Measurements from ENCODE around the gene CLIC1.
A peak's percentile ranks its signal among the peaks of the same experiment; 100 is the strongest.

Gene CLIC1

GRCh38 chr6:31736021-31736767, at the start of gene CLIC1:
Gene CLIC1, minus strand, starts transcription at chr6:31736530. Its CDS starts 230 bp downstream, at chr6:31736300.
- DNase-seq (ENCODE audit: low read depth in 3 of 3) = peak; percentile 64 to 81 (median 72)

DNA sequence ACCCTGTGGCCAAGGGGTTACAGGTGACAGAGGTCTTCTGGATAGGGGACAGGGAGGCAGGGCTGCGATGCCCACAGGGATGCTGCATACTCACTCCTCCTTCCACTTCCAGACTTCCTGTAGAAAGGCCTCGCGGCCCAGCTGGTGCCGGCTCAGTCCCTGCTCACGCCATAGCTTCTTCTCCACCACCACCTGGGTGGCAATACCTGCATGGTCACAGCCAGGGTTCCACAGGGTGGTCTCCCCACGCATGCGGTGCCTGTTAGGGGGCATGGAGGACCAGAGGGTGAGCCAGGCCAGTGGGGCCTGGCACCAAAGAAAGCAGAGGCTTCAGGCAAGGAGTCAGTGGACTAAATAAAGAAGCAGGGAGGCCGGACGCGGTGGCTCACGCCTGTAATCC, 49.1 kb upstream of the CLIC1 start:
- DNase-seq (ENCODE audit: low read depth in 3 of 3) = no peak

DNA sequence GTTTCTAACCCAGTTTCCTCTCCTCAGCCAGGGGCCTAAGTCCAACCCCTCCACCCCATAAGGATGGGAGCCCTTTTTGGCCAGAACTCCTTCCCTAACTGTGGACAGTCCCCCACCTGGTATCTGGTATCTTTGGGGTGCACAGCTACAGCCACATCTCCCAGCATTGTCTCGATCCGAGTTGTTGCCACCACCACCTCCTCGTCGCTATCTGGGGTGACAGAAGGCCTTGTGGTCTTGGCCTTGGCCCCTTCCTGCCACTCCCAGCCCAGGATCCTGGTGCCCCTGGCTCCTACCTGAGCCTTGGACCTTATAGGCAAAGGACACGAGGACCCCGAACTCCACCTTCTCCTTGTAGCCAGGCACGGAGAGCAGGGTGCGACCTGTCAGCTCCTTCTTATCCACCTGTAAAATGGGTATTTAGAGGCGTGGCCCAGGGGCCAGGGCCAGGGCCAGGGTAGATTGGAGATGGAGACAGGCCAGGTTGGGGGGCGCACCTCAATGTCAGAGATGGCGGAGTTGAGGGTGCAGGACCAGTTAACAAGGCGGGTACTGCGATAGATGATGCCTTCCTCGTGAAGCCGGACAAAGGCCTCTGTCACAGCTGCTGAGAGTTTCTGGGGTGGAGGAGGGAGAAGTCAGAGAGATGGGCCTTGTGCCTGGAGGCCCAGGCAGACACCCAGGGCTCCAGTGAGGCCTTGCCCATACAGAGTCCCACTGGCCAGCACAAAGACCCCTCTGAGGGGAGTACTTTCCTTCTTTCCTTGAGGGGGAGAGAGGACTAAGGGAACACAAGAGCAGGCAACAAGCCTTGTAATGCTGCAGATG, 48.0 kb upstream of the CLIC1 start:
- DNase-seq (ENCODE audit: low read depth in 3 of 3) = no peak

GRCh38 chr6:31782126-31782855, 46.0 kb upstream of the CLIC1 start:
- DNase-seq (ENCODE audit: low read depth in 3 of 3) = no peak

DNA sequence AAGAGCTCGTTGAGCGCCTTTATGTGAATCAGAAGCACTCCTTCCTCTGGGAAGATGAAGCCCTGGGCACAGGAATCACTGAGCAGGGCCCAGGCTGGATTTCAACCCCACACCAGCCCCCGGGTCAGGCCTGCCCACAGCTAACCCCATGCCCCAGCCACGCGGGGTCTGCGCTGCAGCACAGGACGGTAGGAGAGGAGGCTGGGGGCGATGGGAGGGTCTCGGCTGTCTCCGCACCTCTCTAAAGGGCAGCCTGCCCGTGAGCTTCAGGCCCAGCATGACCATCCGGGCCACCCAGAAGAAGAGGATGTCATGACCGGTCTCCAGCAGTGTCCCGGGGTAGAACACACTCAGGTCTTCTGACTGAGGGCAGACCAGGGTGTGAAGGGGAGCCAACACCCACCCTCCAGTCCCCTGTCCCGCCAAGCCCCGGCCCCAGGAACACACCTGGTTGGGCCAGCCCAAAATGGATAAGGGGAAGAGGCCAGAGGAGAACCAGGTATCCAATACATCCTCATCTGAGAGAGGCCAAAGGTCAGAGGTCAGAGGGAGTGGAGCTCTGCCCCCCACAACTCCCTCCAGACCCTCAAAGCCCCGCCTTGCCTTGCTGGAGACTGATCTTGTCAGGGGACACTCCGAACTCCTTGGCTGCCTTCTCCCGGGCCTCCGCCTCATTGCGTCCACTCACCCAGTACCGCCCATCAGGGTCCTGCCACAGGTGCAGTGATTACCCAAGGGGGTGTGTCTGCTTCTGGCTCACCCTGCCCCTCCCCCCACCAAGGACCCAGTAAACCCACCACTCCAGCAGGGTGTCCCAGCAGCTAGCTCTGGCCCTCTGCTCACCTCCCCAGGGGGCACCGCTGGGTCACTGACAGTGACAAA, 45.2 kb upstream of the CLIC1 start:
- DNase-seq (ENCODE audit: low read depth in 3 of 3) = no peak

DNA sequence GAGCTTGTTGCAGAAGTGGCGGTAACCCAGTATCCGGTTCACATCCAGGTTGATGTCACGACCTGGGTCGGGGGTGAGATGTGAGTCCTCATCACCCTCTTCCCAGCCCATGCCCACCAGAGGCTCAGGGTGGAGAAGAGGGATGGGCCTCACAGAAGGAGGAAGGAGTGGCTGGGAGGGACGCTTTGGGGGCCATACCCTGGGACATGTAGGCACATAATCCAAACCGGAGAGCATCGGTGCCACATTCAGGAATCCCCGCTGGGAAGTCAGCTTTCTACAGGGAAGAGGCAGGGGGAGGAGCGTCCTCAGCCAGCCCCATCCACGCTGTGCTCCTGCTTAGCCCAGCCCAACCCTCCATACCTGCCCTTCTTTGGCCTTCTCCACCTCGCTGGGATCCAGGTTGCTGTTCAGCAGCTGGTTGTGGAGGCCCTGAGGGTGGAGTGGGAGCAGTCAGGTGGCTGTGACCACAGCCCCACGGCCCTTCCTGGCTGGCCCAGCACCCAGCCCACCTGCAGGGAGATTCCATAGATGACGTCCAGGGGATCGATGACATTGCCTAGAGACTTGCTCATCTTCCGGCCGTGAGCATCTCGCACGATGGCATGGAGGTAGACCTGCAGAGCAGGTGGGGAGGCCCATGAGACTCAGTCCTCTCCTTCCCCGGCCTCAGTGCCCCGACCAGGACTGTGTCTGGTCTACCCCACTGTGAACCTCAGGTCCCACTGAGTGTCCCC, 44.3 kb upstream of the CLIC1 start:
- DNase-seq (ENCODE audit: low read depth in 3 of 3) = no peak

- no peak for DNase-seq (ENCODE audit: low read depth in 3 of 3)
Observed at GRCh38 chr6:31779908-31780307, 43.6 kb upstream of the CLIC1 start.

GRCh38 chr6:31778999-31779885, 42.9 kb upstream of the CLIC1 start:
- DNase-seq (ENCODE audit: low read depth in 3 of 3) = no peak

GRCh38 chr6:31778193-31778592, 41.9 kb upstream of the CLIC1 start:
- DNase-seq (ENCODE audit: low read depth in 3 of 3) = no peak

DNA sequence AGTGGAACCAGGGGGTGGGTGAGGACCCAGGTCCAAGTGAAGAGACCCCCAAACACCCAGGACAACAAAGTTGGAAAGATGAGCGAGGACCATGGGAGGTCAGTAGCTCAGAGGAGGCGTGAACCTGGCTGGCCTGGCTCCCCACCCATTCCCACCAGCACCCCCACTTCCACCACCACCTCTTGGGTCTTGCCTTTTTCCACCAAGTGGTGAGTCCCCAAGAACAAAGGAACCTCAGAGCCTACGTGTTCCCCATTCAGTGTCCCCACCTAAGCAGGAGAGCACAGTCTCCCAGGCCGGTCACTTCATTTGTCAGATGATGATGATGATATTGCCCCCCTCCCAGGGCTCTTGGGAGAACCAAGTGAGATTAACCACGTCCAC, 41.3 kb upstream of the CLIC1 start:
- no peak for DNase-seq (ENCODE audit: low read depth in 3 of 3)

DNA sequence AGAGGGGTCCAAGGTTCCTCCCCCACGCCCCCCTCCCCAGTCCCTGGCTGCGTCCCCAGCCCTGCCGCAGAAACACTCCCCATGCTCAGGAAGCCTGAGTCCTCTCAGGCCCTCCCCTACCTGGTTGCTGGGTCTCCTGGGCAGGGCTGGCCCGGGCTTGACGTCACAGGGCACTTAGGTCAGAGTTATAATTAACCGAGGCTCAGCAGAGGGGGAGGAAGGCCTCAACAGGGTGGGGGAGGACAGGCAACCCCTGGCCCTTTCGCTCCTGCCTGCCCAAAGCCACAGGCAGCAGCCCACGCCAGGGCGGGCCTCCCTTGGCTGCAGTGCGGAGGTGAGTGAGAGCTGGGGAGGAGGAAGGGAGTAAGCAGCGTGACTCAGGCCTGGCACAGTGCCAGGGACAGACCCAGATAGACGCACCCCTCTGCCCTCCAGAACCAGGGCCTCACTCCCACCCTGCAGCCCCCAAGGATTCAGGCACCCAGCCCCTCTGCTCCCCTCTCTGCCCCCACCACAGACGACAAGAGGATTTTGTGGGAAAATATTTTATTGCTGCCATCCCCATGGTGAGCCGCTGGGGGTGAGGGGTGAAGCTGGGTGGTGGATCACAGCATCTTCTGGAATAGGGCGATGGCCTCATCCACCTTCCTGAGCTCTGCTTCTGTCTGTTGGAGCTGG, 40.8 kb upstream of the CLIC1 start, which contains the start of gene VWA7:
Gene VWA7 (minus strand): TSS at position 340 of the 678 bp plus-strand sequence. CDS start 549 bp downstream, outside the sequence.
- peak; percentile 60 to 74 (median 71) for DNase-seq (ENCODE audit: low read depth in 3 of 3)

DNA sequence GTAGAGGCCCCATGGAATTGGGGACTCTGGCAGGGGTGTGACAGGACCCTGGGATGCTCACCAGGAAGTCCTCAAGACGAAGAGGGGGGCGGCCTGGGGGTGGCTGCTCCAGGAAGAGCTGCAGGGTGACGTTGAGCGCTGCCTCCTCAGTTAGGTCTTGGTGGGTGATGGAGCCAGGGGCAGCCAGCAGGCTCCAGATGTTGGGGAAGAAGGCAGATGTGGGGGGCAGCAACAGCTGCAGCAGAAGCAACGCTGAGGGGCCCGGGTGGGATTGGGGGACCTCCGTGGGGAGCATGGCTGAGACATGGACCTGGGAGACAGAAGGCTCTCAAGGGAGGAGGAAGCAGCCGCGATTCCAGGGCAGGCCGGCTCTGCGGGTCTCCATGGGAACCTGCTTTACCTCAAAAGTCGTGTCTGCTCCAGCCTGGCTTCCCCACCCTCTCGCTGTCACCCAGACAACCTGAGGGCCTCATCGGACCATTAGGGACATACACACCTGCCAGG, 40.2 kb upstream of the CLIC1 start:
- no peak for DNase-seq (ENCODE audit: low read depth in 3 of 3)

GRCh38 chr6:31775633-31776484, 39.5 kb upstream of the CLIC1 start:
- no peak for DNase-seq (ENCODE audit: low read depth in 3 of 3)

GRCh38 chr6:31775184-31775583, 38.9 kb upstream of the CLIC1 start:
- DNase-seq (ENCODE audit: low read depth in 3 of 3) = no peak

DNA sequence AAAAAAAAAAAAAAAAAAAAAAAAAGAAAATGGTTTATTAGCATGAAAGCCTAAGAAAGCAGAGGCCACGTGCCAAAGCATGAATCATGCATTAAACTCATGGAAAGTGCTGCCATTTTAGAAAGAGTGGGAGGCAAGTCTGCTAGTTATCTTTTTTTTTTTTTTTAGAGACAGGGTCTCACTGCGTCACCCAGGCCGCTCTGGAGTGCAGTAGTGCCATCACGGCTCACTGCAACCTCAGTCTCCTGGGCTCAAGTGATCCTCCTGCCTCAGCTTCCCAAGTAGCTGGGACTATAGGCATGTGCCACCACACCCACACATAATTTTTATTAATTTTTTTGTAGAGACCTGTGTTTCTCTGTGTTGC, 35.6 kb upstream of the CLIC1 start:
- no peak for DNase-seq (ENCODE audit: low read depth in 3 of 3)

DNA sequence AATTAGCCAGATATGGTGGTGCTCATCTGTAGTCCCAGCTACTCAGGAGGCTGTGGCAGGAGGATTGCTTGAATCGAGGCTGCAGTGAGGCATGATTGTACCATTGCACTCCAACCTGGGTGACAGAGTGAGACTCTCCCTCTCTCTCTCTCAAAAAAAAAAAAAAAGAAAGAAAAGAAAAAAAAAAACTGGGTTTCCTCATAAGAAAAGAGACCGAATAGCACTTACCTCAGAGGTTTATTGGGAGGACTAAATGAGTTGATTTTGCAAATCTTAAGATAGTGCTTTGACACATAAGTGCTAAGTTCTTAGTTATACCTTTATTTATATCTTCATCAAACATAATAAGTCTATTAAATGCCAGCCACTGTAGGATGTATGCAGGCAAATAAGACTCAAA, 34.5 kb upstream of the CLIC1 start:
- no peak for DNase-seq (ENCODE audit: low read depth in 3 of 3)

DNA sequence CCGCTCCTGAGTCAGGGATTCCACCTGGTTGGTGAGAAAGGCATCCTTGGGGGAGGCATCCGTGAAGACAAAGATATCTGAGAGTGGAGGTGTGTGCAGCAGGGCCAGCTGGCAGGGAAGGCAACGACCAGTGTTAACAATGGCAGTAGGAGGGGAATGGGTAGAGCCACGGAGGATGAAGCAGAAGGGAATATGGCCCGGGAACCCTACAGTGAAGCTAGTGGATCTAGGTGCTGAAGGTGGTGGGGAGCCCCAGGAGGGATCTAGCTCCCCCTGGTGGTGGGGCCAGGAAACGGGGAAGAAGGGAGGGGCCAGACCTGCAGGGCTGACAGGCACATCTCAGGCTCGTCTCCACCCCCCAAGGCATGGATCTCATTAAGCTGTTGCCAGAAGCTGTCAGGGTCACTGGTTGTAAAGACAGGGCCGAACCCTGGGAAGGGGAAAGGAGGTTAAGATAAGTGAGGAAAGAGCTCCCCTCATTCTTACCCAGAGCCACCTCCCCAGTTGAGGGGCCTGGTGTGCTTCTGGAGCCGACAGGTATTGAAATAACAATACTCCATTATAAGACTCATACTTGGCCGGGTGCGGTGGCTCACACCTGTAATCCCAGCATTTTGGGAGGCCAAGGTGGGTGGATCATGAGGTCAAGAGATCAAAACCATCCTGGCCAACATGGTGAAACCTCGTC, 33.5 kb upstream of the CLIC1 start:
- DNase-seq (ENCODE audit: low read depth in 3 of 3) = peak; percentile 73 to 80 (median 77)

Measured in stimulated activated CD4-positive, alpha-beta T cell treated with anti-CD3 and anti-CD28 coated beads, TNF-alpha, amount 100 ng/mL, for 48 hours (primary cell).